ENCODE measurements around the gene FBXL7. TPM values are rescaled to one million over a fixed set of nuclear protein-coding genes. Genes with fewer than 3 reads are reported as not detected.

FBXL7 gene
- total RNA-seq, 1 experiment from 2014 or later, result not detected

- Histone ChIP-seq H3K9me3 (ENCODE audit: control insufficient read depth, insufficient read depth, low read depth, low read length) (no peaks in the 10 kb centered on the region), H3K27ac (ENCODE audit: low read length) (no peak overlapping the region), H3K4me1 (ENCODE audit: control insufficient read depth, insufficient read depth, low read length) (no peaks in the 10 kb centered on the region), H3K27me3 (ENCODE audit: control insufficient read depth, insufficient read depth, low read length) (no peaks in the 10 kb centered on the region), H3K4me3 (ENCODE audit: low read depth in 2 of 2, low read length in 2 of 2) (no peak overlapping the region), H3K36me3 (ENCODE audit: control insufficient read depth, insufficient read depth, low read length) (no peaks in the 10 kb centered on the region)
- POLR2A ChIA-PET, result no interaction called here
- no peak for TF ChIP-seq CTCF (IDR thresholded peaks at IDR 0.05)
- TF ChIP-seq SIN3A (IDR thresholded peaks at IDR 0.05; ENCODE audit: borderline replicate concordance, insufficient read depth, low read depth, low read length), result no peak
- no peak for TF ChIP-seq TCF7L2 (IDR thresholded peaks at IDR 0.05; ENCODE audit: low read depth, low read length)
- no peak for TF ChIP-seq POLR2AphosphoS5 (IDR thresholded peaks at IDR 0.05; ENCODE audit: low read depth, low read length)
- TF ChIP-seq REST (IDR thresholded peaks at IDR 0.05; ENCODE audit: insufficient read depth in 1 of 2, low read depth in 2 of 2, low read length in 1 of 2), result no peak
- no TSS peak for BruUV-seq (replicated peaks)
- in situ Hi-C loops (cut with HindIII; ENCODE audit: low pct_unique_long_range_greater_than_20kb, low sequenced_read_pairs) (no loop called here), intact Hi-C loops (cut with micrococcal nuclease; ENCODE audit: unreplicated experiment) (no loop called here)
- ATAC-seq (no peak), DNase-seq (ENCODE audit: low read depth, low spot score) (no peak)
- CTCF ChIA-PET, result no interaction called here
Measured at GRCh38 chr5:15601853-15602252, 101.9 kb downstream of the FBXL7 start.

GRCh38 chr5:15604986-15605385 lies 105.0 kb downstream of the FBXL7 start:
- DNase-seq (ENCODE audit: low read depth, low spot score), result no peak
- in situ Hi-C loops (cut with HindIII; ENCODE audit: low pct_unique_long_range_greater_than_20kb, low sequenced_read_pairs) (no loop called here), intact Hi-C loops (cut with micrococcal nuclease; ENCODE audit: unreplicated experiment) (no loop called here)
- ChIA-PET CTCF (no interaction called here), POLR2A (no interaction called here)
- Histone ChIP-seq H3K36me3 (ENCODE audit: control insufficient read depth, insufficient read depth, low read length) (no peaks in the 10 kb centered on the region), H3K9me3 (ENCODE audit: control insufficient read depth, insufficient read depth, low read depth, low read length) (no peaks in the 10 kb centered on the region), H3K4me3 (ENCODE audit: low read depth in 2 of 2, low read length in 2 of 2) (no peak overlapping the region), H3K27me3 (ENCODE audit: control insufficient read depth, insufficient read depth, low read length) (no peaks in the 10 kb centered on the region), H3K27ac (ENCODE audit: low read length) (no peak overlapping the region), H3K4me1 (ENCODE audit: control insufficient read depth, insufficient read depth, low read length) (no peaks in the 10 kb centered on the region)
- TF ChIP-seq REST (IDR thresholded peaks at IDR 0.05; ENCODE audit: insufficient read depth in 1 of 2, low read depth in 2 of 2, low read length in 1 of 2) (no peak), POLR2AphosphoS5 (IDR thresholded peaks at IDR 0.05; ENCODE audit: low read depth, low read length) (no peak), TCF7L2 (IDR thresholded peaks at IDR 0.05; ENCODE audit: low read depth, low read length) (no peak), CTCF (IDR thresholded peaks at IDR 0.05) (no peak), SIN3A (IDR thresholded peaks at IDR 0.05; ENCODE audit: borderline replicate concordance, insufficient read depth, low read depth, low read length) (no peak)
- ATAC-seq, result no peak
- BruUV-seq (replicated peaks), result no TSS peak

Measured in Panc1 (cell line).